ENCODE measurements around the gene DHRS7B.
A peak's percentile ranks its signal among the peaks of the same experiment; 100 is the strongest.
"Not testable (repeated sequence)": the region's sequence is repeated elsewhere in the genome, so short reads cannot be mapped to it uniquely, and the experiment has no call there.

Gene DHRS7B

GRCh38 chr17:21215935-21216334 is 89.2 kb downstream of the DHRS7B start:
- H3K4me3 ChIP-seq (ENCODE audit: low read length): no peak overlapping the region
- no peak for DNase-seq (ENCODE audit: low read depth, low spot score)

- H3K4me3 ChIP-seq (ENCODE audit: low read length): no peak overlapping the region
- DNase-seq (ENCODE audit: low read depth, low spot score): no peak
Measured at GRCh38 chr17:21217346-21217745, 90.6 kb downstream of the DHRS7B start.

- H3K4me3 ChIP-seq (ENCODE audit: low read length): no peak overlapping the region
- no peak for DNase-seq (ENCODE audit: low read depth, low spot score)
Measured at GRCh38 chr17:21218101-21218500, 91.3 kb downstream of the DHRS7B start.

GRCh38 chr17:21218831-21219380 is 92.1 kb downstream of the DHRS7B start:
- no peak for DNase-seq (ENCODE audit: low read depth, low spot score)
- H3K4me3 ChIP-seq (ENCODE audit: low read length): no peak overlapping the region

GRCh38 chr17:21223086-21223485 is 96.3 kb downstream of the DHRS7B start:
- no peak overlapping the region for H3K4me3 ChIP-seq (ENCODE audit: low read length)
- no peak for DNase-seq (ENCODE audit: low read depth, low spot score)

GRCh38 chr17:21227277-21227676 is 100.5 kb downstream of the DHRS7B start:
- DNase-seq (ENCODE audit: low read depth, low spot score); H3K4me3 ChIP-seq (ENCODE audit: low read length): not testable (repeated sequence)

GRCh38 chr17:21228111-21228510 is 101.3 kb downstream of the DHRS7B start:
- DNase-seq (ENCODE audit: low read depth, low spot score): no peak
- no peak overlapping the region for H3K4me3 ChIP-seq (ENCODE audit: low read length)

- no peak overlapping the region for H3K4me3 ChIP-seq (ENCODE audit: low read length)
- no peak for DNase-seq (ENCODE audit: low read depth, low spot score)
Measured at GRCh38 chr17:21228845-21229244, 102.1 kb downstream of the DHRS7B start.

- H3K4me3 ChIP-seq (ENCODE audit: low read length): no peak overlapping the region
- DNase-seq (ENCODE audit: low read depth, low spot score): no peak
Measured at GRCh38 chr17:21231533-21231932, 104.8 kb downstream of the DHRS7B start.

GRCh38 chr17:21232033-21232749 is 105.4 kb downstream of the DHRS7B start:
- DNase-seq (ENCODE audit: low read depth, low spot score): no peak
- H3K4me3 ChIP-seq (ENCODE audit: low read length): no peak overlapping the region

- DNase-seq (ENCODE audit: low read depth, low spot score): no peak
- no peak overlapping the region for H3K4me3 ChIP-seq (ENCODE audit: low read length)
Measured at GRCh38 chr17:21233581-21234347, 107.0 kb downstream of the DHRS7B start.

GRCh38 chr17:21235921-21236320 is 109.2 kb downstream of the DHRS7B start:
- DNase-seq (ENCODE audit: low read depth, low spot score): no peak
- H3K4me3 ChIP-seq (ENCODE audit: low read length): no peak overlapping the region

- DNase-seq (ENCODE audit: low read depth, low spot score): peak; percentile 28
- no peak overlapping the region for H3K4me3 ChIP-seq (ENCODE audit: low read length)
Measured at GRCh38 chr17:21239680-21240368, 113.1 kb downstream of the DHRS7B start.

GRCh38 chr17:21240369-21241055 is 113.7 kb downstream of the DHRS7B start:
- DNase-seq (ENCODE audit: low read depth, low spot score): no peak
- no peak overlapping the region for H3K4me3 ChIP-seq (ENCODE audit: low read length)
